ENCODE results near the gene MMP23B.

MMP23B gene

DNA sequence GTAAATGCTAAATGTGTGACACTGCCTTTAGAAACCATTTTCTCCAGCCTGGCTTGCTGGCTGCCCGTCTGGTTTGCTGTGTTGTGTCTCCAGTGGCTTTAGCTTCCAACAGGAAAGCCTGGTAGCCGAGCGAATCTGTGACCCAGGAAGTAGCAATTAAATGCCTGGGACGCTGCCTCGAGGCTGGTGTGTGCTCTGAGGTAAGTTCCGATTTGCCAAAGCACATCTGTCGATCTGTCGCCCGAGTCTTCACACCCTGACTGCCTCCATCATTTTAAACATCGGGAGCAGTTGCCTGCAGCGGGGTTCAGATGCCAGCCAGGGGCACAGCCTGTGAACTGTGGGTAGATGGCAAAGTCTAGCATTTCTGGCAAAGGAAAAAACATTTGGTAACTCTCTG lies 14.5 kb upstream of the MMP23B start:
- Histone ChIP-seq H3K4me3 (ENCODE audit: low read length, poor library complexity, severe bottlenecking) (peak overlapping the region; percentile 94), H3K79me2 (ENCODE audit: insufficient read depth, low read length) (peaks cover 25% of the 10 kb centered on the region)
- TF ChIP-seq, protein P1, sequence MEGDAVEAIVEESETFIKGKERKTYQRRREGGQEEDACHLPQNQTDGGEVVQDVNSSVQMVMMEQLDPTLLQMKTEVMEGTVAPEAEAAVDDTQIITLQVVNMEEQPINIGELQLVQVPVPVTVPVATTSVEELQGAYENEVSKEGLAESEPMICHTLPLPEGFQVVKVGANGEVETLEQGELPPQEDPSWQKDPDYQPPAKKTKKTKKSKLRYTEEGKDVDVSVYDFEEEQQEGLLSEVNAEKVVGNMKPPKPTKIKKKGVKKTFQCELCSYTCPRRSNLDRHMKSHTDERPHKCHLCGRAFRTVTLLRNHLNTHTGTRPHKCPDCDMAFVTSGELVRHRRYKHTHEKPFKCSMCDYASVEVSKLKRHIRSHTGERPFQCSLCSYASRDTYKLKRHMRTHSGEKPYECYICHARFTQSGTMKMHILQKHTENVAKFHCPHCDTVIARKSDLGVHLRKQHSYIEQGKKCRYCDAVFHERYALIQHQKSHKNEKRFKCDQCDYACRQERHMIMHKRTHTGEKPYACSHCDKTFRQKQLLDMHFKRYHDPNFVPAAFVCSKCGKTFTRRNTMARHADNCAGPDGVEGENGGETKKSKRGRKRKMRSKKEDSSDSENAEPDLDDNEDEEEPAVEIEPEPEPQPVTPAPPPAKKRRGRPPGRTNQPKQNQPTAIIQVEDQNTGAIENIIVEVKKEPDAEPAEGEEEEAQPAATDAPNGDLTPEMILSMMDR (conservative IDR thresholded peaks at IDR 0.05; ENCODE audit: low read length) = no peak
- no peak for TF ChIP-seq EZH2phosphoT487 (IDR thresholded peaks at IDR 0.05; ENCODE audit: borderline replicate concordance)

DNA sequence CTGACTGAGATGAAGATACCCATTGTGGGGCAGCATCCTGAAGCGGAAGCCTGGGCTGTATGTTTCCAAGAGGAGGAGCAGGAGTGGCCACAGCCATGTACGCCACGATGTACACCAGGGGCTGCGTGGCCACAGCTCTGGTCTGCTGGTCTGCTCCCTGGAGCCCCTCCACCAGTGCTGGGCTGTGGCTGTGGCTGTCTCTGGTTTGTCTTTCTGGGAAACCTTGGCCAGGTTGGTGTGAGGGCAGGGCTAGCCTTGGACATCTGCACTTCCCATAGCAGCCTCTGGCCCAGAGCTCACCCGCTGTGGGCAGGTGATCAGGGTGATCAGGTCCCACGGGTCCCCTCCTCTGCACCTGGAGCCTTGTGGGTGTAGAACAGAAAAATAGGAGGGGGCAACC lies 14.0 kb upstream of the MMP23B start:
- Histone ChIP-seq H3K4me3 (ENCODE audit: low read length, poor library complexity, severe bottlenecking) (peak overlapping the region; percentile 94), H3K79me2 (ENCODE audit: insufficient read depth, low read length) (peaks cover 25% of the 10 kb centered on the region), H3K9me3 (ENCODE audit: insufficient read depth, low read depth, low read length) (no peaks in the 10 kb centered on the region), H2AFZ (ENCODE audit: low read length) (no peak overlapping the region), H3K9me2 (replicated peaks; ENCODE audit: low read depth, low read length) (no peaks in the 10 kb centered on the region), H3K27me3 (ENCODE audit: insufficient read depth, low read length, poor library complexity, severe bottlenecking) (no peaks in the 10 kb centered on the region), H3F3A (ENCODE audit: low read depth) (no peaks in the 10 kb centered on the region), H4K20me1 (ENCODE audit: insufficient read depth, low read length, poor library complexity, severe bottlenecking) (peaks cover 16% of the 10 kb centered on the region), H3K4me2 (ENCODE audit: low read depth, low read length, poor library complexity, severe bottlenecking) (peak overlapping the region; percentile 92), H3K36me3 (ENCODE audit: insufficient read depth, low read length) (no peaks in the 10 kb centered on the region), H3K9ac (ENCODE audit: low read depth, low read length, poor library complexity, severe bottlenecking) (peak overlapping the region; percentile 99), H3K4me1 (ENCODE audit: insufficient read depth, low read length, poor library complexity, severe bottlenecking) (peaks cover 28% of the 10 kb centered on the region)
- TF ChIP-seq EZH2phosphoT487 (IDR thresholded peaks at IDR 0.05; ENCODE audit: borderline replicate concordance) = no peak
- TF ChIP-seq, protein P1 (conservative IDR thresholded peaks at IDR 0.05; ENCODE audit: low read length) = no peak

More for the DNA sequence above, 14.5 kb upstream of the MMP23B start:
- Histone ChIP-seq H3K36me3 (ENCODE audit: insufficient read depth, low read length) (no peaks in the 10 kb centered on the region), H3K4me1 (ENCODE audit: insufficient read depth, low read length, poor library complexity, severe bottlenecking) (peaks cover 28% of the 10 kb centered on the region), H3K27me3 (ENCODE audit: insufficient read depth, low read length, poor library complexity, severe bottlenecking) (no peaks in the 10 kb centered on the region), H2AFZ (ENCODE audit: low read length) (no peak overlapping the region), H3K9me3 (ENCODE audit: insufficient read depth, low read depth, low read length) (no peaks in the 10 kb centered on the region), H3K9me2 (replicated peaks; ENCODE audit: low read depth, low read length) (no peaks in the 10 kb centered on the region), H3K9ac (ENCODE audit: low read depth, low read length, poor library complexity, severe bottlenecking) (peak overlapping the region; percentile 99), H4K20me1 (ENCODE audit: insufficient read depth, low read length, poor library complexity, severe bottlenecking) (peaks cover 16% of the 10 kb centered on the region), H3F3A (ENCODE audit: low read depth) (no peaks in the 10 kb centered on the region), H3K4me2 (ENCODE audit: low read depth, low read length, poor library complexity, severe bottlenecking) (peak overlapping the region; percentile 92)

DNA sequence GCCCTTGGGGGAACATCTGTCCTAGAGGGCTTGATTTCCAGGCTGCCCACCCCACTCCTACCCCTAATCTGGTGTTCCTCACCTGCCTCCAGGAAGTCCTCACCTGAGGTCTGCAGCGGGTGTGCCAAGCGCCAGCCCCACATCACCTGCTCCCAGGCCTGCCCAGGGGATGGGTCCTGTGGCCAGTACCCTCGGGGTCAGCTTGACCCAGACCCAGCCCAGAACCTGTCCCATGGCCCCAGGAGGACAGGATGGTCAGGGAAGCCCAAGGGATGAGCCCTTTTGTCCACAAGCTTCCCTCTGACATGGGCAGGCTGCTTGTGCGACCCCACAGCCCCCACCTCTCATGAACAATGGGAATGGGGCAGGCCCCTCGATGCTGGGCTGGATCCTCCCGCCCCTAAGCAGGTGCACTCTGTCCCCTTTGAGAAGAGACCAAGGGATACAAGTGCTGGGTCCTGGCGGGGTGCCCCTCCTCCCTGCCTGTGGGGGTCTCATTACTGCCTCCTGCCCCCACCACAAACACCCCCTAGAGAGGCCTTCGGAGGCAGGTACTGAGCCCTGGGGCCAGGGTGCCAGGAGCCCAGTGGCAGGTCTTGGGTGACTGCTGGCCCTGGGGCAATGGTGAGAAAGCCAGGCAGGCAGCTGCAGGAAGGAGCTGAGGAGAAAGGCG lies 13.4 kb upstream of the MMP23B start:
- H3K9me2 ChIP-seq (replicated peaks; ENCODE audit: low read depth, low read length) = no peaks in the 10 kb centered on the region
- H3K4me1 ChIP-seq (ENCODE audit: insufficient read depth, low read length, poor library complexity, severe bottlenecking) = peaks cover 28% of the 10 kb centered on the region
- no peak overlapping the region for H3K4me3 ChIP-seq (ENCODE audit: low read length, poor library complexity, severe bottlenecking)
- H3K9ac ChIP-seq (ENCODE audit: low read depth, low read length, poor library complexity, severe bottlenecking) = peak overlapping the region; percentile 99
- no peaks in the 10 kb centered on the region for H3K27me3 ChIP-seq (ENCODE audit: insufficient read depth, low read length, poor library complexity, severe bottlenecking)
- no peak overlapping the region for H2AFZ ChIP-seq (ENCODE audit: low read length)
- peaks cover 16% of the 10 kb centered on the region for H4K20me1 ChIP-seq (ENCODE audit: insufficient read depth, low read length, poor library complexity, severe bottlenecking)
- H3K79me2 ChIP-seq (ENCODE audit: insufficient read depth, low read length) = peaks cover 25% of the 10 kb centered on the region
- H3K36me3 ChIP-seq (ENCODE audit: insufficient read depth, low read length) = no peaks in the 10 kb centered on the region
- H3F3A ChIP-seq (ENCODE audit: low read depth) = no peaks in the 10 kb centered on the region
- no peak for TF ChIP-seq EZH2phosphoT487 (IDR thresholded peaks at IDR 0.05; ENCODE audit: borderline replicate concordance)
- TF ChIP-seq, protein P1 (conservative IDR thresholded peaks at IDR 0.05; ENCODE audit: low read length) = no peak
- no peaks in the 10 kb centered on the region for H3K9me3 ChIP-seq (ENCODE audit: insufficient read depth, low read depth, low read length)
- no peak overlapping the region for H3K4me2 ChIP-seq (ENCODE audit: low read depth, low read length, poor library complexity, severe bottlenecking)

Data from Loucy (cell line).